Stimulated activated CD8-positive, alpha-beta memory T cell treated with anti-CD3 and anti-CD28 coated beads, Interleukin-12 subunit alpha, Interleukin-12 subunit beta, amount 100 ng/mL, for 24 hours (primary cell): Measurements from ENCODE around the gene FOXO1.
"Not testable (repeated sequence)": the region's sequence is repeated elsewhere in the genome, so short reads cannot be mapped to it uniquely, and the experiment has no call there.

ENCODE experiments used
- DNase-seq: peaks from one replicate; pipeline ENCODE4 v3.0.0-alpha.2; 2020; ENCODE audit errors: extremely low read depth

Gene FOXO1

DNA sequence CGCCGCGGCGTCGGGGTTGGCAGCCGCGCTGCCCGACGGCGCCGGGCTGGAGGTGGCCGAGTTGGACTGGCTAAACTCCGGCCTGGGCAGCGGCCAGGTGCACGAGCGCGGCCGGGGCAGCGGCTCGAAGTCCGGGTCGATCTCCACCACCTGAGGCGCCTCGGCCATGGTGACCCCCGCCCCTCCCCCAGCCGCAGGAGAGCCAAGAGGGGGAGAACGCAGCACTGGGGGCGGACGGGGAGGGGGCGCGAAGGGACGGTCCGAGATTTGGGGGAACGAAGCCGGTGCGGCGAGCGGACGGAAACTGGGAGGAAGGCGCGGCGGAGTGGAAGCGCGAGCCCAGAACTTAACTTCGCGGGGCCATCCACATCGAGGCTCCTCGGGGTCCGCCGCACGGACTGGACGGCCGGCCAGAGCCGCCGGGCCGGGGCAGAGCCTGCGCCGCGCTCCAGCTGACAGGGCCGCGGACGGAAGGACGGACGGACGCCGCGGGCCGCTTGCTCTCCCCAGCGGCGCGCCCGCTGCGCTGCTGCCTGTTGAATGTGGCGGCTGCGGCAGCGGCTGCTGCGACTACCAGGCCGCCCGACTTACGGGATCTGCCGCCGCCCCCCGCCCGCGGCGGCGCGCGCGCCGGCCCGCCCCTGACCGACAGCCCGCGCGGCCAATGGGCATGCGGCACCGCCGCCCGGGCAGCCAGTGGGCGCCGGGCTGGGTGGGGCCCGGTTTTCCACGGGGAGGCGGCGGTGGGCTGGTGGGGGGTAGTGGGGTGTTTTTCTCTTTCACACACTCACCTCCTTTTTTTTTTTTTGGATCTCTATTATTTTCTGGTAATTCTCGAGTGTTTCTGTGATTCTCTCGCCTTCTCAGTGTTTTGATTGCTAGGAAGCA lies at the start of gene FOXO1:
Gene FOXO1, minus strand, starts transcription at position 597 of the 888 bp plus-strand sequence. Its CDS starts 429 bp downstream, at position 168.
- peak; percentile 75 for DNase-seq

DNA sequence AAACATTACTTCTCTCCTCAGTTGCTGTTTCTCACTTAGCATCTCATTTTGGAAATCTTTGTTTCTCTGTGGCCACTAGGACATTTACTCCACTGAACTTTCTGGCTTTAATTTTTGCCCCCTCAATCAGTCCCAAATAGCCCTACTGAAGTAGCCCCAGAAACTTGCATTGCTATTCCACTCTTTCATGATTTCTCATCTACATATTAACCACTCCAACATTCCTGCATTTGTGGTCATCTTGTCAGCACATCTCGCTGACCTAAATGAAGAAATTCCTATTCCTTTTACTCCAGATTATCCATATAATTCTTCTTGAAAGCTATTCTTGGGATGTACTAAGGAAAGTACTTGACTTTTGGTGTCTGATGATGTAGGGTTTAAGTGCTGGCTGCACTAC lies 48.0 kb upstream of the FOXO1 start:
- not testable (repeated sequence) for DNase-seq

DNA sequence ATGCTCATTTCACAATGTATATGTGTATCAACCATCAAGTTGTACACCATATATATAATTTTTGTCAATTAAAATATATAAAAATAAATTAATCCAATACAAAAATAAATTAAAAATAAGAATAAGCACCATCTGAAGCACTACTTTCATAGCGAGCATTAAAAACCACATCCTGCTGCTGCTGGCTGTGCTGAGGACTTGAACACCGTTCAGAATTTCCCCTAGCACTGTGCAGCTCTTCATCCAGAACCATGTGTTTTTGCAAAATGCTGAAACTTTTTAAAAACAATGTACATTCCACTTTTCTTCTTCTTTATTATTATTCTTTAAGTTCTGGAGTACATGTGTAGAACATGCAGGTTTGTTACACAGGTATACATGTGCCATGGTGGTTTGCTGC lies 40.0 kb upstream of the FOXO1 start:
- DNase-seq = no peak

DNA sequence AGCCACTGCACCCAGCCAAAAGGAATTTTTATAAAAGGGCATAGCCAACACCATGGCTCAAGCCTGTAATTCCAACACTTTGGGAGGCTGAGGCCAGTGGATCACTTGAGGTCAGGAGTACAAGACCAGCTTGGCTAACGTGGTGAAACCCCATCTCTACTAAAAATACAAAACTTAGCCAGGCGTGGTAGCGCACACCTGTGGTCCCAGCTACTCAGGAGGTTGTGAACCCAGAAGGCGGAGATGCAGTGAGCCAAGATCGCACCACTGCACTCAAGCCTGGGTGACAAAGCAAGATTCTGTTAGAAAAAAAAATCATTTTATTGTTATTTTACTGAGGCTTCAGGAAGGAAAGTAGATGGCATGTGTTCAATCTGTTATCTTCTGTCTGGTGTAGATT lies 31.3 kb upstream of the FOXO1 start:
- no peak for DNase-seq

DNA sequence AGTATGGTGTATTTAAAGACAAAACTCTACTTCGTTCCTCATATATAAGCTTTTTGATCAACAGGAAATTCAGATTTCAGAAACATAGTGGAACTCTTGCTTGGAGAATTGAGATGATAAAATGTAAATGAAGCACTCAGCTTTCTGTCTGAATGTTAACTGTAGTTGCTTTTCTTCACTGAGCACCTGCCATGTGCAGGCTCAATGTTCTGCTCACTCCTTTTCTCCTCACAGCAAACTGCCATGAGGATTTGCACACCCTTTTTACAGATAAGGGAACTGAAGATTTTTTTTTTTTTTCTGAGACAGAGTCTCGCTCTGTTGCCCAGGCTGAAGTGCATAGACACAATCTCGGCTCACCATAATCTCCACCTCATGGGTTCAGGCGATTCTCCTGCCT lies 28.0 kb upstream of the FOXO1 start:
- no peak for DNase-seq

DNA sequence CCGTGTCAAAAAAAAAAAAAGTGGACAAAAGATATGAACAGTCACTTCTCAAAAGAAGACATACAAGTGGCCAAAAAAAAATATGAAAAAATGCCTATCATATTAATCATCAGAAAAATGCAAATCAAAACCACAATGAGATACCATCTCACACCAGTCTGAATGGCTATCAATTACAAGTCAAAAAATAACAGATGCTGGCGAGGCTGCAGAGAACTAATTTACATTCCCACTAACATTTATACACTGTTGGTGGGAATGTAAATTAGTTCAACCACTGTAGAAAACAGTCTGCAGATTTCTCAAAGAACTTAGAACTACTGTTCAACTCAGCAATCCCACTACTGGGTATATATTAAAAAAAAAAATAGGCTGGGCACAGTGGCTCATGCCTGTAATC lies 26.5 kb upstream of the FOXO1 start:
- DNase-seq = no peak

DNA sequence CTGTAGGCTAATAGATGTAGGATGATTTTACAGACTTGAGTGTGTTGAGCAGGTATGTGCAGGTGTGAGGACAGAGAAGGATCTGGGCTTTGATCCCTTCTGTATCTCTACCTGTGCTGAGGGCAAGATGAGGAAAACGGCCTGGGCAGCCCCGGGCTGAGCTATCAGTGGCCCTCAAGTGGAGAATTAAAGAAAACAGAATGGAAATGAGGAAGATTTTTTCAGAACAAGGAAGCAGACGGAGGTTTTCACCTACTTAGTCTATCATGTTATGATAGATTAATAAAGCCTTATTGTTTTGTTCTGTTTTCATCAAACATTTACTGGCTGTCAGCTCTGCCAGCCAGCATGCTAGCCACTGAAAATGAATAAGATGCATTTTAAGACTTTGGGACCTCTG lies 22.3 kb upstream of the FOXO1 start:
- no peak for DNase-seq

DNA sequence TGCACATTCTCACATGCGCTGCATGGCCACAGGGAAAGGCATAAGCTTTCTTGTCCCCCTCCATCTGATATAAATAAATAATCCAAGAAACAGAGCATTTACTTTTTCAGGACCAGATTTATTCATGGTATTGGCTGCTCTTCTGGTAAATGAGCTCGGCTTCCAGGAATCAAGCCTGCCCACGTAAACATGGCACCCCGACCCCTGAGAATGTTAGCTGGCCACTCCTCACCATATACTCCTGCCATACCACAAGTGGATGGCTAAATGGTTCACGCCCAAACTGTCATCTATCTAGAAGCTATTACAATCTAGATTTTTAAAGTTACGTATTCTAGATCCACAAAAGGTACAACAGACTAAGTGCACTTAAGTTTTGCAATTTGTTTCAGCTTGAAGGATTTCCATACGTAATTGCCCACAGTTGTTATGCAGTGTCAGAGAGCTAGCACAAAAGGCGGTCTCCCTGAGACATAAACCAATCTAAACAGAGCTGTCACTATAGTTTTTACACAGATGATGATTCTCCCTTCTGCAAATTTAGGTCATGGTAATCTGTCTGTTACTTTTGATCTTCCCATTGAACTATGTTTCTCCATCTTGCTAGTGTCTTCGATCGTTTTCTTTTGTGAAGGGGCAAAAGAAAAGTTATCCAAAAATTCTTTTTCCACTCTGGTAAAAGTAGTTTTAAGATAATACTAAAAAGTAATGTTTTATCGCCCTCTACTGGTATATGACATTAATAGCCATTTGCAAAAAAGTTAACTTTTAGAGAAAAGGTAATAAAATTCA lies 16.2 kb upstream of the FOXO1 start:
- no peak for DNase-seq

DNA sequence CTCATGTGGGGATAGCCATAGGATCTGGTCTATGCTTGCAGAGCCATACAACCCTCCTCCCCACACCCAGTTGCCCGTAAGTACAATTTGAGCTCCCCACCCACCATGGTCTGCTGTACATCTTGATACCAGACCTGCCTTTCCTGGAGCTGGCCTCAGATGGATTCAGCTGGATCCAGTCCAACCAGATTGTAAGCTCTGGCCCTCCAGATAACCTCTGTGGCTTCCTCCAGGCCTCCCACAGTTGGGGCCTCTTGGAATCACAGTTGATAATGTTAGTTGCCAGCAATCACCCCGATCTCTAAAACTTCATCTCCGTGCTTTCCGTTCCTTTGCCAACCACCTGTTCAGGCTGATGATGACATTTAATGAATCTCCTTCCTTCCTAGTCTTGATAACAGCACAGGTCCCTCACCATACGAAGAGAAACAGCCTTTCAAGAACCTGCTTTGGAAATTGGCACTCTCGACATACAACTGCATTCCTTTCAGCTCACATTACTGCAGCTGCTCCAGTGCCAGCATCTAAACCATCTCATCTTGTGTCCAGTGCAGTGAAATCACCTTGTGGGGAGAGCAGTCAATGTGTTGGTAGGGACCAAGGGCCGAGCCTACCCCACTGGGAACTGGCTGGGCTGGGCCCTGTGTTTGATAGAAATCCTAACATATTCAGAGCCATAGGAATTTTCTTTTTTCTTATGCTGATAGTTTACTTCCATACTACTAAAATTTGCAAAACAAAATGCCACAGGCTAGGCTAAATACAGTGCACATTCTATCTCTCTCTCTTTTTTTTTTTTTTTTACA lies 15.1 kb upstream of the FOXO1 start:
- no peak for DNase-seq

DNA sequence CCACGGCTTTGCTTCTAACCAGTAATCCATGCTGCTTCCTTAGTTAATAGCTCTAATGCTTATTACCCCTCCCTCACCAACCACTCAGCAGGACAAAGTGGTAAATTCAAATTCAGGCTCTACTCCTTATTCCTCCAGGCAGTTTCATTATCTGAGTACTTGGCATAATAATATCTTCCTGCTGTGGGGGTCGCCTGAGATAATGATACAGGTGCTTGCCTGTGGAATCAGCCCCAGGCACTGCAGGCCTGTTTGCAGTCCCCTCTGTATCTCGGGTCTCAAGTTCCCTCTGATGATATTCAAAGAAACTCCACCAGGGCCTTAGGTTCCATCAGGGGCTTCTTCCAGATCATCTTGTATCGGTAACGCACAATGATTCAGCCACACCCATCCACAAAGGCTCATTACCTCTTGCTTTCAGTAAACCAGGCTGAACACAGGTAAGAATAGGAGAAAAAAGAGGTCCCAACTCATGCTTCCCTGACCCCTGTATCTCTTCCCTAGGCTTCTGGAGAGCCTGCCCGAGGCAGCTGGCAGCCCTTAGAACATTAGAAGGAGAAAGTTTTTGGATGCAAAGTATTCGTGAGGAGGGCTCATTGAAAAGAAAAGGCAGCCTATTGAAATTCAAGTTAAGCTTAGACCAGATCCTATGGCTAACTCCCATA lies 14.3 kb upstream of the FOXO1 start:
- no peak for DNase-seq

DNA sequence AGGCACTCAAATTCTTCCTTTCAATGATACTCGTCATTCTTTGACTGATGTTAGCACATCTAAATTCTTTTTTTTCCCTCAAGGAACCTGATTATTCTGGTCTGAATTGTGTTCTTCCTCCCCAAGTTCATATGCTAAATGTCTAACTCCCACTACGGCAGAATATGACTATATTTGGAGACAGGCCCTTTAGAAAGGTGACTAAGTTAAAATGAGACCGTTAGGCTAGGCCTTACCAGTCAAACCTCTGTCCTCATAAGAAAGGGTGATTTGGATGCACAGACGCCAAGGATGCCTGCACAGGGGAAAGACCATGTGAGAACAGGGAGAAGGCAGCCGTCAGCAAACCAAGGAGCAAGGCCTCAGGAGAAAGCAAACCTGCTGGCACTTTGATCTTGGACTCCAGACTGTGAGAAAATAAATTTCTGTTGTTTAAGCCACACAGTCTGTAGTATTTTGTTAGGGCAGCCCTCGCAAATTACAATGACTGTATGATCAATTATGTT lies 13.1 kb upstream of the FOXO1 start:
- DNase-seq = no peak

DNA sequence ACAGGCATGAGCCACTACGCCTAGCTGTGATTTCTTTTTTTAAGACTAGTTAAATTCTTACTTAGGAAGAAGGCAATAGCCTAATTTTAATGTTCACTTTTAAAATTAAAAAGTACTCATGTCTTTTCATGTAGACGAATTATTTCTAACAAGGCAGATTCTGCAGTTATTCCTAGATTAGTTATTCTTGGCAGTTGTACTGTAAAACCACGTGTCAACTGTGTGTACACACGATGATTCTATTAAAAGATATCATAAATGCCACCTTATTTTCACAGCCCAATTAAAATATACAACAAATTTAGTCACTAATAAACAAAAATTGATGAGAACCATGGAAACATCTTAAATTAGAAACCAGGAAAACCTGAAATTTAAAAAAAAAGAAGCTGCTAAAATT lies 10.6 kb upstream of the FOXO1 start:
- no peak for DNase-seq

DNA sequence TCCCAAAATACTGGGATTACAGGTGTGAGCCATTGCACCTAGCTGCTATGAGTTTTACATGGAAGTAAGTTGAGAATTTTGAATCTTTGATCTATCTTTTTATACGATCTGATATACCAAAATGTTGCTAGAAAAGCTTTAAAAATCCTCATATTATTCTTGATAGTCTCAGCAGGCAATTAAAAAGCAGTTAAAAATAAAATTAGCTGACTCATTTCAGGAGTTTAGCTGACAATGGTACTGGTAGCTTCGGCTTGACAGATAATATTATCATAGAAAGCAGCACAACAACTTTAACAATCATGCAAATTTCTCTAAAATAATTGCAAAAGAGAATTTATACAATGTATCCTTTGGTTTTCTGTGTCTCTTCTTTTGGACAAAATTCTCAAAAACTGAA lies 9.6 kb upstream of the FOXO1 start:
- DNase-seq = no peak

DNA sequence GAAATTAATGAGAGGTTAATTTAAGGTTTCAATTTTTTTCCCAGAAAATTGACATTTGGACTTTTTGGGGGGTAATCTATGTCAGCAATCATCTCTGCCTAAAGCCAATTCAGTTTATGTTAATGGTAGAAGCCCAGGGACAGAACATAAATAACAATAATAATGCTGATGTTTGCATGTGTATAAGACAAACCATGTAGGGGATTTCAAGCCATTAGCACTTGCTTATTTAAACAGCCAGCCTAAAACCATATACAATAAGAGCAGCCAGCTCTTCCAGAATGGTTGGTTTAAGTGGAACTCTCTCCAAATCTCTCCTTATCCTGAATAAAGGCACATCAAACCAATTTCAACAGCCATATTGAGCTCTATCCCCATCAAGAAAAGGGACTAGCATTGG lies 7.0 kb upstream of the FOXO1 start:
- DNase-seq = no peak

DNA sequence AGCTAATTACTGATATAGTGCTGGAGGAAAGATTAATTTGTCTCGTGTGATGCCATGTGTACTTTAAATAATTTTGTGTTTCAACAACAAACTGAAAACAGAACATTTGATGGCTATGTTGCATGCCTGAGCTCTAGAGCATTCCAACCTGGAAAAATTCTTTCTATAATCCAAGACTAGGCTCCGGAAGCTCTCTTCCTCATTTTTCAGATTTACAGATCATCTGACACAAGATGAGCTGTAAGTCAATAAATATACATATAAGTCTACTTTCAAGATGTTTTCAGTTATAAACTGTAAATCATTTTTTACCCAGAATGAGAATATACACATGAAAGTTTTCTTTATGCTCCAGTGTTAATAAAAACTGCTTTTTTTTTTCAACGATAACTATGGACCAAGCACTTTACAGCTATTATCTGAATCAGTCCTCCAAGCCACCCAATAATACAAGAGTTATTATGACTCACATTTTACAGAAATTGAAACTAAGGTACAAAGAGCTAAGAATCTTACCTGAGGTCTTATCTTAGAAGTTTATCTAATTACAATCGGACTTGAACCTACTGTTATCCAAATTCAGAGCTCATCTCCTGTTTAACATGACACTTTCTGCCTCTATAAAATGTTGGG lies 6.4 kb upstream of the FOXO1 start:
- DNase-seq = no peak

DNA sequence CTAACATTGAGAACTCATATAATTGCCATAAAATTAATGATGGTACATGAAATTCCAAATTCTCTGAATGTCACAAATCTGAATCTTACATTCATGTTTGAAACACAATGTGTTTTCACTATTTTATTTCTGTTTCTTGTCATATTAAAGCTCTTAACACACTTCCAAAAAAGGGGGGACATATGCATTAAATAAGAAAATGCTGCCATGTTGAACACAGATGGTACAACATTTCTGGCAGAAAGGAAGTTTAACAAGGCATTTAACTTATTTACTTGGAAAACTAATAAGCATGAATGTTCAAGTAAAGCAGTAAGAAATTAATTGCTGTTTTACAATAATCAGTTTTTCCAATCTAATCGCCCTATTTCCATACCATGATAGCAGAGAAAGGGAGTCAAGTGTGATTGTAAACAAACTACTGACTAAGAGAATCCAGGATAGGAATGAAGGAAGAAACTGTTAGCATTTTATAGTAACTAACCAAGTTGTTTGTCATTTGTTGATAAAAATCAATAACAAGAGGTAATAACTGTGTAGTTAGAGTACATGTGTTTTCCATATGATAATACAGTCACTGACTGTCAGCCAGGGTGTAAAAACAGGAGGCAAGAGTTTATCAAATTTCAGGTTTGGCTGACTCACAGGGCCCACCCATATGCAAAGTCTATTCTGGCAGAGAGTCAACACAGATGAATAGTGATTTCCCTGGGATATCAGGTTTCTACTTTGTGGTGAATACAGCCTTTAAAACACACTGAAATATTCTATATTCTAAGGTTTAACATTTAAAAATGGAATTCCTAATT lies 5.7 kb upstream of the FOXO1 start:
- DNase-seq = no peak

DNA sequence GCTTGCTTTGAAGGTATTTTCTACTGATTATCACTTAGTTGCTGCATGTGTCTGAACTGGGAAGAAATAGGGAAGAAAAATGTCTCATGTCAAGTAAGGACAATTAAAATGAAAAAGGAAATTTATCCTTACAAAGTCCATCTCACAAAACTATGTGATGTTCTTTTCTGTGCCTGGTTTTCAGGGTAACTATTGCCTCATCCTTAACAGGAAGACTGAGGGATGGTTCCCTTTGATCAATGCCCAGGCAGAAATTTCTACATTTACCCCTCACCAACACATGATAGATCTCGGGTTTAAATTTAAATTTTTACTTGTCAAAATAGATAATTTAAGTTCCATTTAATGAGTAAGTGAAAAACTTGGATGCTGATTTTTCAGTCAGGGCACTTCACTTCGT lies 3.9 kb upstream of the FOXO1 start:
- no peak for DNase-seq

DNA sequence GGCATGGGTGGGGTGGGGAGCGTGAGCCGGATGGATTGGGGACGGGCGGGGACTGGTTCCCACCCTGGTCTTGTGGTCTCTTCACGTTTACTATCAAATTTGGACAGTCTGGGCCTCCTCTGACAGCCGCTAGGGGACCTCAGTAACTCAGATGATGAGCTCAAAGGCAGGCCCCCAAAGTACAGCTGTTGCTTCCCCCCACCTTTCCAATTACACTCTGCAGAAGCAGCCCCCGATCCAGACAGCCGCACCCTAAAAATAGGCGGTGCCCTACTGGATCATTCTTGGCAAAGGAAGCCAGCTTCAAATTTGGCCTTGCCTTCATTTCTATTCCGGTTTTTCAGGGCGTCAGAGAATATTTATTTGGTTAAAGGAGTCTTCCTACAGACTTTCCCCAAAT lies 1.9 kb upstream of the FOXO1 start:
- no peak for DNase-seq

DNA sequence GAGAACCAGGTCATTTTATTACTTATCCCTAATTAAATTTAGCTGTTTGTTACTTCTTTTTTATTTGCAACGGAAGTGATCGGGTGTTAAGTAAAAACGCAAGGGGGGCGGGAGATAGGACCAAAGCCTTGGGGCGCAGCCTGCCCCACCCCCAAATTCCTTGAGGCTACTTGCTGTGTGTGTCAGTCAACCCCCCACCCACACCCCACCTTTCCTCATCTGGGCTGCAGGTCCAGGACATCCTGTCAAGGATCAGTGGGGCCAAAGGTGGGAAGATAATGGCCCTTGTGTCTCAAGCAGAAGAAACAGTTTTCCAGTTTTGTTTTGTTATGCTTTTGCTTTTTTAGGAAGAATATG lies 1.2 kb upstream of the FOXO1 start:
- no peak for DNase-seq

DNA sequence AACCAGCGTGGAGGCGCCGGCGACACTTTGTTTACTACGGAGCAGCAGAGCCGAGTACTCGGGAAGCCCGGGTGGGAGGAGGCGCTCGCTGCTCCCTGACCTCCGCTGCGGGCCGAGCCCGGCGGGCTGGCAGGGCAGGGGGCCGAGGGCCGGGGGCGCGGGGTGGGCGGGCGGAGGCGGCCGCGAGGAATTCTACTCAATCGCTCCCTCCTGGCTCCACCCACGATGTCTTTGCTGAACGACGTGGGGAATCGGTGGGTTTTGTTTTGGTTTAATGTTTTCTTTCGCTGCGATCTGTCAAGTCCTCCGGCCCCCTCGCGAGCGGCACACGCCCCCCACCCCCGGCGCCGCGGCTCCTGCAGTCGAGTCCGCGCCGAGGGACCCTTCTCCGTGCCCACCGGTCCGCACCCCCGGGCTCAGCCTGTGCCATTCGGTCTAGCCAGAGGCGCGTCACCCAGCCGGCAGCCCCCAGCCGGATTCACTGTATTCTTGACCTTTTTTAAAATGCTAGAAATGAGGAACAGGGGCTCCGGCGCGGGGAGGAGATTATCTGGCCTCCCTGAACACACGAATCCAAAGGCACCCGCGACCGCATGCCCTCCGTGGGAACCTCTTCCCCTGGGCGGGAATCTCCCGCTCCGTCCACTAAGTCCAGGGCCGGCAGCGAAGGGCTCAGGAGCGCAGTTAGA lies 636 bp upstream of the FOXO1 start:
- no peak for DNase-seq
